NCI-H446 (cell line): Measurements from ENCODE around the gene DPP10.
"Not testable (repeated sequence)": the region's sequence is repeated elsewhere in the genome, so short reads cannot be mapped to it uniquely, and the experiment has no call there.

Experiments used
- DNase-seq, 2 experiments: peaks; one replicate each; lab custom pipeline; 2025; lab: John Stamatoyannopoulos, UW

Gene DPP10

GRCh38 chr2:114962532-114962931 lies 520.1 kb downstream of the DPP10 start:
- DNase-seq = no peak

DNA sequence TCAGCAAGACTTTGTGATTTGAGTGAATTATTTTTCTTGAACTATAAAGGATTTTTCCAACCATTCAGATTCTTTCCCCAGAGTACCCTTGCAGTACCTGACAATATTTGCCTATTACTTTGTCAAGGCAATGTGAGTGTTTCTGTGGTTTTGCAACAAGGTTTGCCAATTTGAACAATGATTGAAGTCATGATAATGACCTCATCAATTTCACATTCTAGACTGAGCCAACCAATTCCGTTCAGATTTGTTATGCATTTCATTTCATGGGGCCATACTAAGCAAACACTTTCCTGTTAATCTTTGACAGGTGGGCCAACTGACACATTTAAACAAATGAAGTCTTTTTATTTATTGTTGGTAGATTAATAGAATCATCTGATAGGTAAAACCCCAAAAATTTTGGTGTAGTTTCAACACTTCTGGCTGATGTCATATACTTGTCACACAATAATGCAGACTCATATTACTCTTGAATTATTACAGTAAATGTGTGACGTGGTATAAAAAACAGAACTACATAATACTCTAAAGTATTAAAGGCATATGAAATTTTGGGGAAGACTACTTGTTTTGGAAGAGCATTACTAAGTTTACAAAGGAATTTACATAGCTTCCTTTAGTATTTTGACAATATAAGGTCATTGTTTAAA lies 526.4 kb downstream of the DPP10 start:
- no peak for DNase-seq

DNA sequence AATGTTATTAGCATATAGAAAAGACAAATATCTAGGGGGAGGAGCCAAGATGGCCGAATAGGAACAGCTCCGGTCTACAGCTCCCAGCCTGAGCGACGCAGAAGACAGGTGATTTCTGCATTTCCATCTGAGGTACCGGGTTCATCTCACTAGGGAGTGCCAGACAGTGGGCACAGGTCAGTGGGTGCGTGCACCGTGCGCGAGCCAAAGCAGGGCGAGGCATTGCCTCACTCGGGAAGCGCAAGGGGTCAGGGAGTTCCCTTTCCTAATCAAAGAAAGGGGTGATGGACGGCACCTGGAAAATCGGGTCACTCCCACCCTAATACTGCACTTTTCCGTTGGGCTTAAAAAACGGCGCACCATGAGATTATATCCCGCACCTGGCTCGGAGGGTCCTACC lies 561.9 kb downstream of the DPP10 start:
- DNase-seq = not testable (repeated sequence)

DNA sequence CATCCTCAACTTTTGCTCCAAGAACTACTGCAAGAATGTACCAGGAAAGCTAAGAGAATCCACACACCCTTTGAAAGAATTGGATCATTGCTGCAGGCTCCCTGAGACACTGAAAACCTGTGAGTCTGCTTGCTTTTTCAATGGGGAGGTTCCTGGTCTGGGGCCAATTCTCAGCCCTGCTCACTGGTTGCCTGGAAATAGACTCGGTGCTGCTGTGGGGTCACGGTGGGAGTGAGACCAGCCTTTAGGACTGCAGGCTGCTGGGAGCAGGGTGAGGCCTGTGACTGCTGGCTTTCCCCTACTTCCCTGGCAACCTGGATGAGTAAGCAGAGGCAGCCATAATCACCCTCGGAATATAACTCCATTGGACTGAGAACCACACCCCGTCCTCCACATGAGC lies 569.3 kb downstream of the DPP10 start:
- no peak for DNase-seq

GRCh38 chr2:115022013-115022412 lies 579.6 kb downstream of the DPP10 start:
- not testable (repeated sequence) for DNase-seq

- no peak for DNase-seq
These were observed 592.4 kb downstream of the DPP10 start for GRCh38 chr2:115034801-115035200.

DNA sequence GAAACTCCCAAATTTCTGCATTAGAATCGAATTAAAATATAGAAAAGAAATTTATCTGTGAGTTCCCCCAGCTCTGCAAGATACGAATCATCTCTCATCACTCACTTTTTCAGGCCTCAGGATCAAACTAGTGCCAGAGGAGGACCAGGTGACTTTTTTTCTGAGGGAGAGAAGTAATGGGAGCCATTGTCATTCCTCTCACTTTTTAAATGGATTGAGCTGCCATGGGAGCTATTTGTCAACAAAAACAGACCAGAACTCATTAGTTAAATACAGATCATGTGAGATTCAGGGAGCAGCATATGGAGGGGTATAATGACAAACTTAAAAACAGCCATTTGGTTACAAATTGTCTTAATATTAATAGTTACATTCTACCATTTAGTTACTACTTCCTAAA lies 594.4 kb downstream of the DPP10 start:
- no peak for DNase-seq

GRCh38 chr2:115057473-115057872 lies 615.0 kb downstream of the DPP10 start:
- no peak for DNase-seq

DNA sequence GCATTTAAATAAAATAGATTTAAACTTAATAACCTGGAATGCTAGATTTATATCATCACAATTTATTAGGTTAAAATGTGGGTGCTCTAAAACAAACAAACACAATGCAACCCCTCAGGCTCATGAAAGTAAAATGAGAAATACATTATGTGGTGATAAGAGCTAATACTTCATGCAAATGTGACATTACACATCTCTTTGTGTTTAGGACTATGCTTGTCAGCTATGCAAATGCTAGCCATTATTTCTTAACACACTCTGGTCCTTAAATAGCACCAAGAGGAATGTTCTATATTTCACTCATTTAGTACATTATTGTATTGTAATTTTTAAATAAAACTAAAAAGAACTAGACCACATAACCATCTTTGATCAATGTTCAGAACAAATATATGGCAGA lies 627.6 kb downstream of the DPP10 start:
- DNase-seq = no peak

- DNase-seq = no peak
These were observed 629.1 kb downstream of the DPP10 start for GRCh38 chr2:115071534-115071933.

GRCh38 chr2:115075800-115076199 lies 633.4 kb downstream of the DPP10 start:
- no peak for DNase-seq

GRCh38 chr2:115077626-115078025 lies 635.2 kb downstream of the DPP10 start:
- no peak for DNase-seq

GRCh38 chr2:115083225-115083624 lies 640.8 kb downstream of the DPP10 start:
- no peak for DNase-seq

DNA sequence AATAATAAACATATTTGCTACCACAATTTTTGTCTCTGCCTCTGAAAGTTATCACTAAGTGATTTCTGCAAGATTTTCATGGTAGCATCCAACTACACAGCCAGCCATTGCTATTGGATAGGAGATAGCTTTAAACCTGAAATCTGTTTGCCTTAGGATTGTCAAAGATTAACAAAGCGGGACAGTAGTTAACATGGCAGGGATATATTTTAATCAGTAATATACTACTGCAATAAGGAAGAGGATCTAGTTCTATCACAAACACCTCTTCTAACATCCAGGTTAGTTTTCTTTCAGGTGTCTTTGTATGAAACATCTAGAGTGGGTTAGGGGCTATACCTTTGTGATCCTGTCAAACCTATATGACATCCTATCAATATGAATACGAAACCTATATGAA lies 641.3 kb downstream of the DPP10 start:
- no peak for DNase-seq

- DNase-seq = no peak
These were observed 642.0 kb downstream of the DPP10 start for GRCh38 chr2:115084446-115084845.

DNA sequence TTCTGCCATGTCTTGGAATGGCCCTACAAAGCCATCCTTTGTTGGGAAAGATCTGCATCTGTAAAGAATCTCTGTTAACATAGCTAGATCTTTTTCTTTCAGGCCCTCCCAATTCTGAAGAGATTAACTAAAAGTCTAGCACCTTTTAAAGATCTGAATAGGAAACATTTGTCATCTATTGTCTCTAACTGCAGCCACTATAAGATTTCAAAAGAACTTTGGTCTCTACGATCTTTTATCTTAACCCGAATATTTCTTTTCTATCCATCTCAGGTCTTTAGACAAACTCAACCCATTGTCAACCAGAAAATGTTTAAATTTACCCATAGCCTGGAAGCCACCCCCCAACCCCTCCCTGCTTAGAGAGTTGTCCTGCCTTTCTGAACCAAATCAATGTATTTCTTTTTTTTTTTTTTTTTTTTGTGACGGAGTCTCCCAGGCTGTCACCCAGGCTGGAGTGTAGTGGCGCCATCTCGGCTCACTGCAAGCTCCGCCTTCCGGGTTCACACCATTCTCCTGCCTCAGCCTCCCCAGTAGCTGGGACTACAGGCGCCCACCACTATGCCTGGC lies 643.7 kb downstream of the DPP10 start:
- DNase-seq = not testable (repeated sequence)

- DNase-seq = no peak
These were observed 652.0 kb downstream of the DPP10 start for GRCh38 chr2:115094441-115094840.

DNA sequence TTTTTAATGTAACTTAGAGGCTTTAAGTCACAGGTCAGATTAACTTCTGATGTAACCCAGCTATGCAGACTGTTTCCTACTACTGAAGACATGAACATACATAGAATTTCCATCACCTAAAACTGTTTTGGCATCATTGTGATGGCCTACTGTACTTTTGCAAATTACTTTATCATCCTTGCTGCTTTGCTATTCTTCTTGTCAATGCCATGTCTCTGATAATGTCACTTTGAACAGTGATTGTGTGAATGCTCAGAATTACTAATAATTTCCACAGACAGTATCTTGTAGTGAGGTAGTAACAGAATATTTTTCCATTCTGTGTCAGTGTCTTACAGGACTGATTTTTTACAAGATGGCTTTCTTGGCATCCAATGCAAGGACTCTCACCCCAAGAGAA lies 663.5 kb downstream of the DPP10 start:
- DNase-seq = no peak

DNA sequence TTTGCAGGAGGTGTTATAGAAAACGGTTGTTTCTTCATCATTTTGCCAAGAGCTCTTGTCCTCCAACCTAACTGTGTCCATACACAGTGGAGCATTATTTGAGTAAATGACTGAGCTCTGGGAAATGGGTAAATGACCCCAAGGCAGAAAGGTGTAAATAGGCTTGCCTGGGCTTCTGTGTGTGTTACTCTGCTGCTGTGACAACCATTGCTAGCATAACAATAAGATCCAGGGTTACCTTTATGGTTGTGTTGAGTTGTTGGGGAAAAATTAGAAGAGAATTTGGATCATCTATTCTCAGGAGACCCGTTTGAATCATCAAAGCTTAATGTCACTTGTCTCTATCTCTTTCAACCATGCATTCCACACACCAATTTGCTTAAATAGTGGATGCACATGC lies 672.7 kb downstream of the DPP10 start:
- no peak for DNase-seq

GRCh38 chr2:115118306-115118705 lies 675.9 kb downstream of the DPP10 start:
- no peak for DNase-seq

DNA sequence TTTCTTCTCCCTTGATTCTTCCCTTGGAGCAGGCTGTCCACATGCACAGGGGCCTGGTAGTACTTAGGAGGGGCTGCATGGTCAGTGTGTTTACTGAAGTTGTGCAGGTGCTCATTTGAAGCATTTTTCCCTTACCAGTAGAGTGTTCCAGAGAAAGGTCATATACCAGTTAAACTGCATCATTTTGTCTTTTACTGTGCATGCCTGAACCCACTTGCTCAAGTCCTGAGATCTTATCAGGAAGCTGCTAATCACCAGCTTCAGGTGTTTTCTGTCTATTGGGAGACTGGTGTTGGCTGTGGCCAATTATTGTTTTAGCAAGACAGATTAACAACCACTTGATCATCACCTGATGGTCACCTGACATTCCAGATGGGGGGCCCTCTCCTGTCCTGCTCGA lies 676.6 kb downstream of the DPP10 start:
- DNase-seq = no peak

- no peak for DNase-seq
These were observed 680.3 kb downstream of the DPP10 start for GRCh38 chr2:115122701-115123100.

DNA sequence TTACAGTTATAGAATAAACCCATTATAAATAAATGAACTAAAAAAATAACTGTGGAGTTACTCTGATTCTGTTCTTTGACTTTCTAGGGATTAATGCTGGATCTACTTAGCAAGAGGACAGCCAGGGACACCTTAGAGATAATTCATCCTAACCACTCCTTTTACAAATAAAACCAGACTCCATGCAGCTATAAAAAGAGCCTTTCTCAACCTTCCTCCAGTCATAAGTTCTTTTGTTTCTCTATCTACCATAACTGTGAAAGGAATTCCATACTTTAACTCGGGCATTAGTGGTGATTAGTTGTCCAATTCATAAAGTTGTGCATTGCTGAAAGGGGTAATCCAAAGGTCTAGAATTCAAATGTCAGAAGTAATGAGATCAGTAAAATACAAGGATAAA lies 682.4 kb downstream of the DPP10 start:
- DNase-seq = no peak

GRCh38 chr2:115129536-115129935 lies 687.1 kb downstream of the DPP10 start:
- no peak for DNase-seq
